Spleen (tissue), 11 donors: ENCODE measurements around the gene WDR49. TPM values are rescaled to one million over a fixed set of nuclear protein-coding genes. Genes with fewer than 3 reads are reported as not detected.

Experiments
- DNase-seq: peaks from one replicate; pipeline ENCODE4 v3.0.0-alpha.2; 2020
- H3K27ac ChIP-seq, 8 donors: fragments of 200-600 bp; sonication (generic) in 7 of 8; 1 replicate in 4 of 8; 2 replicates in 4 of 8; pipeline versions ENCODE4 v1.5.0 to v1.8.0; 2016 to 2021; ENCODE audit warnings: inconsistent platforms in 4 of 8, mild to moderate bottlenecking in 4 of 8, moderate library complexity in 1 of 8
- H3K27me3 ChIP-seq, 7 donors: fragments of 200-600 bp; sonication (generic) in 6 of 7; replicated peaks in 1 of 7; 1 replicate in 4 of 7; 2 replicates in 3 of 7; pipeline versions ENCODE4 v1.5.0 to v1.8.0; 2016 to 2021; ENCODE audit warnings: inconsistent platforms in 3 of 7, mild to moderate bottlenecking in 1 of 7
- H3K36me3 ChIP-seq, 6 donors: fragments of 200-600 bp; sonication (generic) in 5 of 6; 1 replicate in 4 of 6; 2 replicates in 2 of 6; pipeline versions ENCODE4 v1.5.0 to v1.8.0; 2016 to 2021; ENCODE audit warnings: inconsistent platforms in 2 of 6
- H3K4me1 ChIP-seq, 6 donors: fragments of 200-600 bp; sonication (generic) in 5 of 6; 1 replicate in 3 of 6; 2 replicates in 3 of 6; pipeline versions ENCODE4 v1.5.0 to v1.8.0; 2016 to 2021; ENCODE audit warnings: inconsistent platforms in 3 of 6
- H3K4me3 ChIP-seq, 8 donors: fragments of 200-600 bp; sonication (generic) in 7 of 8; 1 replicate in 4 of 8; 2 replicates in 4 of 8; pipeline versions ENCODE4 v1.5.0 to v1.8.0; 2016 to 2021; ENCODE audit warnings: inconsistent platforms in 4 of 8, mild to moderate bottlenecking in 4 of 8, moderate library complexity in 2 of 8
- H3K9me3 ChIP-seq, 8 donors: fragments of 200-600 bp; sonication (generic) in 7 of 8; 1 replicate in 4 of 8; 2 replicates in 4 of 8; pipeline versions ENCODE4 v1.5.0 to v1.8.0; 2016 to 2021; ENCODE audit warnings: inconsistent platforms in 4 of 8
- CTCF ChIP-seq, 11 experiments: fragments of 200-600 bp in 7 of 11; fragments of 450-650 bp in 4 of 11; sonication (generic) in 4 of 11; IDR thresholded peaks in 8 of 11; conservative IDR thresholded peaks in 3 of 11; 1 replicate in 7 of 11; 2 replicates in 4 of 11; pipeline versions ENCODE4 v1.4.0 to v1.8.0; 2016 to 2021; ENCODE audit warnings: antibody characterized with exemption in 11 of 11, inconsistent platforms in 4 of 11, mild to moderate bottlenecking in 1 of 11
- POLR2A ChIP-seq, 3 donors: fragments of 450-650 bp; IDR thresholded peaks; one replicate each; pipeline ENCODE4 v1.5.1; 2017; ENCODE audit warnings: antibody characterized with exemption in 3 of 3, mild to moderate bottlenecking in 1 of 3
- POLR2AphosphoS5 ChIP-seq, 3 donors: sonication (generic); formaldehyde crosslinking; IDR thresholded peaks; one replicate each; pipeline ENCODE4 v1.5.1; 2017; ENCODE audit warnings: antibody characterized with exemption in 3 of 3
- WGBS, 5 donors: extraction: QIAGEN DNeasy Blood & Tissue Kit in 3 of 5; methylation state at CpG; one replicate each; pipeline versions ENCODE4 v1.1.5 to v1.1.7; 2013 to 2018; 5-methylcytosine and 5-hydroxymethylcytosine counted together
- intact Hi-C: fragments of 100-400 bp; cut with DNase I; formaldehyde crosslinking; loops from one replicate; pipeline ENCODE4 v1.15.0; 2023; ENCODE audit warnings: low total_unique reads
- polyA plus RNA-seq, 3 donors: library from polyadenylated mRNA; stranded (reverse); fragments of 200-250 nt; gene quantifications; one replicate each; pipeline ENCODE4 v1.2.1, GENCODE V29; 2013
- small RNA-seq, 4 donors: library from RNA; depleted of rRNA; stranded (forward); fragments of <200 nt; gene quantifications; one replicate each; pipeline ENCODE3, GENCODE V24; 2016
- total RNA-seq, 7 donors: library from RNA; depleted of rRNA in 3 of 7; stranded (reverse); fragments of >200 nt in 3 of 7; fragmentation: NEBNext Ultra II Directional in 4 of 7; extraction: Animal tissue kit (Norgen Biotek cat#: 25700) in 4 of 7; gene quantifications; one replicate each; pipeline versions ENCODE4 v1.1.0 to v1.2.1, GENCODE V29; 2016 to 2021
- donor health status: healthy with polysubstance abuse.
- donor health status: DM: no; HTN: no; CAD: no; lungs with moderate emphysema.
- donor health status: DM: no; HTN: no; CAD: no.
- donor health status: Bipolar disorder and iron deficiency.
- donor health status: healthy.
- donor health status: DM: no; HTN: no; CAD: no.
- donor health status: DM: yes; HTN: yes; CAD: no.

Gene WDR49
- total and polyA plus RNA-seq, 10 donors = 0.04 to 10.6 (median 1.4) TPM

GRCh38 chr3:167441256-167441655 is 212.5 kb downstream of the WDR49 start:
- no peak for DNase-seq
- TF ChIP-seq CTCF (IDR thresholded peaks at IDR 0.05 in 8 of 11, conservative IDR thresholded peaks at IDR 0.05 in 3 of 11) (no peak), POLR2A (IDR thresholded peaks at IDR 0.05) (no peak), POLR2AphosphoS5 (IDR thresholded peaks at IDR 0.05) (no peak)
- Histone ChIP-seq H3K27ac (no peak overlapping the region), H3K4me3 (no peak overlapping the region), H3K27me3 (no peaks in the 10 kb centered on the region), H3K9me3 (no peaks in the 10 kb centered on the region), H3K36me3 (no peaks in the 10 kb centered on the region), H3K4me1 (no peaks in the 10 kb centered on the region)
- intact Hi-C loops = no loop called here
- 32 to 57% (median 46%) methylated on average over 2 of the region's 2 CpGs for WGBS, 5 donors

- intact Hi-C loops = no loop called here
- H3K27ac ChIP-seq = no peak overlapping the region
These were observed 216.2 kb downstream of the WDR49 start for GRCh38 chr3:167437428-167438139.

More at GRCh38 chr3:167437428-167438139, 216.2 kb downstream of the WDR49 start:
- 68 to 84% (median 81%) methylated on average over 2 of the region's 2 CpGs for WGBS, 5 donors
- Histone ChIP-seq H3K4me3 (no peak overlapping the region), H3K27me3 (no peaks in the 10 kb centered on the region), H3K4me1 (no peaks in the 10 kb centered on the region), H3K36me3 (no peaks in the 10 kb centered on the region), H3K9me3 (no peaks in the 10 kb centered on the region)
- no peak for TF ChIP-seq CTCF (IDR thresholded peaks at IDR 0.05 in 8 of 11, conservative IDR thresholded peaks at IDR 0.05 in 3 of 11)
- no peak for TF ChIP-seq POLR2AphosphoS5 (IDR thresholded peaks at IDR 0.05)
- TF ChIP-seq POLR2A (IDR thresholded peaks at IDR 0.05) = no peak
- DNase-seq = no peak

Small RNA genes within 50 kb of the gene (small RNA-seq; reads per million reads assigned to genes)
- gene HMGN1P8 = 0 reads per million in 4 donors

Other genes starting within 250 kb of the WDR49 start
- 1 to 10 TPM in 1 of 7 donors, under 1 TPM in 1, not detected in 5; 0.93 to 3.9 TPM for gene SERPINI2, start 179.9 kb downstream of the WDR49 start, total RNA-seq
- gene SERPINI2, start 179.9 kb downstream of the WDR49 start, polyA plus RNA-seq = under 1 TPM; 0.07 to 0.32 (median 0.15) TPM
- 10 to 100 TPM; 47.1 to 94.5 (median 51.2) TPM for gene PDCD10, start 81.0 kb upstream of the WDR49 start, total RNA-seq
- gene PDCD10, start 81.0 kb upstream of the WDR49 start, polyA plus RNA-seq = 10 to 100 TPM; 25.5 to 49.1 (median 43.0) TPM
- gene SERPINI1, start 81.8 kb upstream of the WDR49 start, total RNA-seq = 10 to 100 TPM in 3 of 7 donors, 1 to 10 TPM in 4; 5.9 to 13.6 (median 8.9) TPM
- 10 to 100 TPM in 1 of 3 donors, 1 to 10 TPM in 2; 5.3 to 10.9 (median 9.1) TPM for gene SERPINI1, start 81.8 kb upstream of the WDR49 start, polyA plus RNA-seq